CD4-positive, alpha-beta T cell treated with Interferon alpha-2 for 1 hour (primary cell): ENCODE measurements around the gene YWHAG.
"Not testable (repeated sequence)": the region's sequence is repeated elsewhere in the genome, so short reads cannot be mapped to it uniquely, and the experiment has no call there.

Source experiments
- DNase-seq, 2 donors: peaks; one replicate each; pipeline ENCODE4 v3.0.0-alpha.2; 2020 to 2022

The YWHAG gene

DNA sequence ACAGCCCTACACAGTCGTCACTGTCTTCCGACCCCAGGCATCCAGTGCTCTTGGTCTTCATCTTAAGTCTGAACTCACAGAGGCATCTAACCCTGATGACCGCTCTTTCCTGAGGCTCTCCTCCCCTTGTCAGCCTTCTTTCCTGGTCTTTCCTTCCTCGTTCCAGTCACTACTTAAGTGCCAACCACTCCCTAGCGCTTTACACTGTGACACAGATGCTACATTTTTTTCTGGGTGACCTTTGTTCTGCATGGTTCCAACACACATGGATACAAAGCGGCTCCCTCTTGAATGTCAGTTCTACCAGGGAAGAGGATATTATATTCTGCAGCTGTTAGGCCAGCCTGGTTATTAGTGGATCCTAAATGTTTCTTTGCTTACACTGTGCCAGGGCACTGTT, 12.7 kb downstream of the YWHAG start:
- DNase-seq = no peak

DNA sequence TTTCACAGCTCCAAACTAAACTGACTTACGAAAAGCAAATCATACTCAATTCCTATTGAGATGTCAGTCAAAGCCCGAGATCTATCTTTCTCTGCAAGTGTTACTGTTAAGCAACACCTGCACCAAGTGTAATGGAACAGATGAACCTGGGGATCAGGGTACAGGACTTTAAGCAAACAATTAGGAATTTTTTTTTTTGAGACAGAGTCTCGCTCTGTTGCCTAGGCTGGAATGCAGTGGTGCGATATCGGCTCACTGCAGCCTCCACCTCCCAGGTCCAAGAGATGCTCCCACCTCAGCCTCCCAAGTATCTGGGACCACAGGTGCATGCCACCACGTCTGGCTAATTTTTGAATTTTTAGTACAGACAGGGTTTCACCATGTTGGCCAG, 14.9 kb downstream of the YWHAG start:
- no peak for DNase-seq

- no peak for DNase-seq
Measured at GRCh38 chr7:76343294-76343930, 15.4 kb downstream of the YWHAG start.

DNA sequence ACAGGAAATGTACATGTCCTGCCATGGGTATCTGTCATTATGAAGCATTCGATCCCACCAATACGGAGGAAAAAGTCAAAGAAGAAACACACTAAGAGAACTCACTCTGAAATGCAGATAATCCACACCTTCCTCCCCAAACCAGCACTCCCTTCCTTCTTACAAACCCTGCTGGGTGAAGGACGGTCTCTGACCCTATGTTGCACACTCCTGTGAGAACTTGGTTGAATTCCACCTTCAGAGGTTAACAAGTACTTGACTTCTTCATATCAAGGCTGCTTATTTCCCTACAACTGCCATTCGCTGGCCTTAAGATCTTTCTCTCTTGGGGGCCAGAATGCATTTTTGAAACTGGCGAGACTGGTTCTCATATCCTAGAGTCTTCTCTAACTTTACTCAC, 16.6 kb downstream of the YWHAG start:
- no peak for DNase-seq

- no peak for DNase-seq
Measured at GRCh38 chr7:76340617-76341131, 18.1 kb downstream of the YWHAG start.

- no peak for DNase-seq
Measured at GRCh38 chr7:76338298-76339084, 20.3 kb downstream of the YWHAG start.

GRCh38 chr7:76337147-76337546, 21.6 kb downstream of the YWHAG start:
- no peak for DNase-seq

DNA sequence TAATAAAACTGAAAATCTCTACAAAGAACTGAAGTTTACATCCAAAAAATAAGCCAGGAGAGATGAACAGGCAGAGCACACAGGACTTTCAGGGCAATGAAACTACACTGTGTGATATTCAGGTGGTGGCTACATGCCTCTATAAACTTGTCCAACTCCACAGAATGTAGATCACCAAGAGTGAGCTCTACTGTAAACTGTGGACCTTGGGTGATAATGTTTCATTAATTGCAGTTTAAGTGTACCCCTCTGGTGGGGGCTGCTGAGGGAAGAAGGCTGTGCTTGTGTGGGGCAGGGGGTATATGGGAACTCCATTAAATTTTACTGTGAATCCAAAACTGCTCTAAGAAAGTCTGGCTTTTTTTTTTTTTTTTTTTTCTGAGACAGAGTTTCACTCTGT, 22.7 kb downstream of the YWHAG start:
- no peak for DNase-seq

GRCh38 chr7:76335417-76335816, 23.4 kb downstream of the YWHAG start:
- DNase-seq = not testable (repeated sequence)

DNA sequence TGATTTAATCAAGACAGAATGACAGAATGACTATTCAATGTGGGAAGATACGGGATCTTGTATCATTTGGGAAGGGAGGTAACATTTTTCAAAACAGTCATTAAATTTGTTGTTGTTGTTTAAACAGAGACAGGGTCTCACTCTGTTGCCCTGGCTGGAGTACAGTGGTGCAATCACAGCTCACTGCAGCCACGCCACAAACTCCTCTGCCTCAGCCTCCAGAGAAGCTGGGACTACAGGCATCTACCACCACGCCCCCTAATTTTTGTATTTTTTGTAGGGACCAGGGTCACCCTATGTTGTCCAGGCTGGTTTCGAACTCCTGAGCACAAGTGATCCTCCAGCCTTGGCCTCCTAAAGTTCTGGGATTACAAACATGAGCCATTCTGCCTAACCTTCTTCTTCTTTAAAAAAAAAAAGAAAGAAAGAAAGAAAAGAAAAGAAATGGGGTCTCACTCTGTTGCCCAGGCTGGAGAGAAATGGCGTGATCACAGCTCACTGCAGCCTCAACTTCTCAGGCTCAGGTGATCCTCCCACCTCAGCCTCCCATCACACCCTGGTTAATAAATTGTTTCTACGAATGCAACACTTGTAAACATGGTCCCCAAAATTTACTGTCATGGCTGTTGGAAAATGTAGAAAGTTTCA, 24.3 kb downstream of the YWHAG start:
- no peak for DNase-seq

DNA sequence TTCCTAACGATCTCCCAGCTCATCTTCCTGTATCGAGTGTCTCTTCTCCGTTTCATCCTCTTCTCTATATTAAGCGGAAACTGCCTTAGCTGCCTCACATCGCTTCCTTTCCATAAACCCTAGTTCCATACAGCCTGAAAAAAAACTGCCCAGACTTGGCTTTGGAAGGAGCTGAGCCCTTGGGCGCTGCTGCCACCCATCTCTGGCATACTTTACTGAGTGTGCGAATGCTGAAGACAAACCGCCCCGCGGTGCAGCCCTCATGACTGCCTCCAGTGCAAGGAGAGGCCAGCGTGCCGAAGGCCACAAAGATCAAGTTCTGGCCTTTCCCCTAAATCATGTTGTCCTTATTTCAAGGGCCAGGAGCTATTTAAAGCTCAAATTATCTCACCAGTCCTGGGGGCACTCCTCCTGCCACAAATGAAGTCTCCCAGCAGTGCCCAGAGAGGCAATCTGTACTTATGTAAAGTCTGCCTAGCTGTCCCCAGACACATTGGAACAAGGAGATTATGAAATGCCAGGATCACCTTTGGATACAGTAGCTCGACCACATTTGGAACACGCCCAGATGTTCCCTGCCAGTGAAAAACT, 25.2 kb downstream of the YWHAG start:
- DNase-seq = no peak

- DNase-seq = no peak
Measured at GRCh38 chr7:76332078-76332477, 26.7 kb downstream of the YWHAG start.

DNA sequence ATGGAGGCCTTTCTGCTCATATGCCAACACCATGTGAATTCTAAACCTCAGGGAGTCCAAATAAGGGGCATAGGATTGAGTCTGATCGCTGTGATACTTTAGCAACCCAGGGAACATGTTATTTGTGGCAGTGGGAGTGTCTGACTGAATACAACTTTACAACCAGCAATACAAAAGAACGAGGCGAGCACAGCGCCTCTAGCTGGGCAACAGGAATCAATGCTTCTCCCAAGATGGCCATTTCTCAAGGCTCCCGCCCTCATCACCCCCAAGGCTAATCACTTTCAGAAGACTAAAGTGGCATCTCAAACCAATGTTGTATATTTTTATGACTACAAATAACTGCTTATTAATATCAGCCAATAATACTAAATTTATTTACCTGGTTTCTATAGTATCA, 28.1 kb downstream of the YWHAG start:
- no peak for DNase-seq

GRCh38 chr7:76330261-76330660, 28.5 kb downstream of the YWHAG start:
- no peak for DNase-seq

DNA sequence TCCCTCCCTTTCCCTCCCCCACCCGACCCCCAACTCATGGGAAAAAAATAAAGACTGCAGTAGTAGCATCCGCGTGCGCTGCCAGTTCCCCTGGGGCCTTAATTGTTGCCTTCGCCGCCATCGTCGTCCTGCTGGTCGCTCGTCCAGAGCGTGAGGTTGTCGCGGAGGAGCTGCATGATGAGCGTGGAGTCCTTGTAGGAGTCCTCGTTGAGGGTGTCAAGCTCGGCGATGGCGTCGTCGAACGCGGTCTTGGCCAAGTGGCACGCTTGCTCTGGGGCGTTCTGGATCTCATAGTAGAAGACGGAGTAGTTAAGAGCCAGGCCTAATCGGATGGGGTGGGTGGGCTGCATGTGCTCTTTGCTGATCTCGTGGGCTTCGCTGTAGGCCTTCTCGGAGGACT, 29.3 kb downstream of the YWHAG start:
- DNase-seq = no peak

GRCh38 chr7:76328389-76328788, 30.4 kb downstream of the YWHAG start:
- DNase-seq = no peak

- no peak for DNase-seq
Measured at GRCh38 chr7:76327610-76328009, 31.2 kb downstream of the YWHAG start.

- no peak for DNase-seq
Measured at GRCh38 chr7:76326646-76327233, 32.1 kb downstream of the YWHAG start.

DNA sequence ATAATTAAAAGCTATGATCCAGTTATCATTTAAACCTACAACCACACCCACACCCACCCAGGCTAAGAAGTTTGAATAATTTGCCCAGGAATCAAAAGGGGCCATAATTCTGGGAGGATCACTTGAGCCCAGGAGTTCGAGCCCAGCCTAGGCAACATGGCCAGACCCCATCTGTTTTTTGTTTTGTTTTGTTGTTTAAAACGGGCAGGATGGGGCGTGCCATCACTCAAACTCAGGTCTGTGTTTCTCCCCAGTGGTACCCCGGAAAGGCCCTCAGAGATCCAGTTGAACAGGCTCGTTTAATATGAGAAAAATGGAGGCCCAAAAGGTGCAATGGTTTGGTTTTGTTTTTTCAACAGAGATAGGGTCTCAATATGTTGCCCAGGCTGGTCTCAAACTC, 33.0 kb downstream of the YWHAG start:
- DNase-seq = no peak

DNA sequence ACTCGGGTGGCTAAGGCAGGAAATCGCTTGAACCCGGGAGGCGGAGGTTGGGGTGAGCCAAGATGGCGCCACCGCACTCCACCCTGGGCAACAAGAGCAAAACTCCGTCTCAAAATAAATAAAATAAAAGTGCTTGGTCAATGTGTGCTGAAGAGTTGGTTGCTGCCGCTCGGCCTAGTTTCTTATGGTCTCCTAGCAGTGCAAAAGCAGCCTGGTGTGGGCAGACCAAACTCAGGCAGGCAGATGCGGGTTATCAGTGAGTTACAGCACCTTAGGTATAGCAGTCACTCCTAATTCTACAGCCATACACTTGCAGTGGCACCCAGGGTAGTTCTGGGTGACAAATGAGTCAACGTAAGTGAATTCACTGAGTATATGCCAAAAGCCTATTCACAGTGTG, 33.7 kb downstream of the YWHAG start:
- DNase-seq = no peak

GRCh38 chr7:76318488-76319353, 40.1 kb downstream of the YWHAG start:
- peak; percentile 71 to 82 for DNase-seq
